Body of pancreas (tissue), 4 donors: ENCODE results near the gene SPINK1. TPM values are rescaled to one million over a fixed set of nuclear protein-coding genes. Genes with fewer than 3 reads are reported as not detected.
"Not testable (repeated sequence)": the region's sequence is repeated elsewhere in the genome, so short reads cannot be mapped to it uniquely, and the experiment has no call there.

Experiments
- ATAC-seq: fragments of 150-250 bp; one replicate; pipeline ENCODE4 v1.9.1; 2016
- DNase-seq, 4 donors: peaks; one replicate each; pipeline ENCODE4 v3.0.0-alpha.2; 2019
- H3K27ac ChIP-seq, 4 donors: fragments of 200-600 bp; sonication (generic); 1 replicate in 3 of 4; 2 replicates in 1 of 4; pipeline versions ENCODE4 v1.5.1 to v1.6.1; 2016 to 2019; ENCODE audit warnings: mild to moderate bottlenecking in 1 of 4, mixed read lengths in 1 of 4, moderate library complexity in 1 of 4
- H3K27me3 ChIP-seq, 2 donors: fragments of 200-600 bp; sonication (generic); one replicate each; pipeline ENCODE4 v1.6.0; 2016; ENCODE audit warnings: mild to moderate bottlenecking in 1 of 2
- H3K36me3 ChIP-seq, 2 donors: fragments of 200-600 bp; sonication (generic); replicated peaks in 1 of 2; 2 replicates each; pipeline ENCODE4 v1.5.1; 2016; ENCODE audit warnings: low read depth in 2 of 2; ENCODE audit not compliant: insufficient read depth in 1 of 2
- H3K4me1 ChIP-seq: fragments of 200-600 bp; sonication (generic); one replicate; pipeline ENCODE4 v1.6.0; 2016
- H3K4me3 ChIP-seq, 2 donors: fragments of 200-600 bp; sonication (generic); 1 replicate in 1 of 2; 2 replicates in 1 of 2; pipeline ENCODE4 v1.5.1; 2016 to 2019
- H3K9me3 ChIP-seq, 3 donors: fragments of 200-600 bp; sonication (generic); 1 replicate in 2 of 3; 2 replicates in 1 of 3; pipeline ENCODE4 v1.5.1; 2016
- CTCF ChIP-seq, 7 experiments: fragments of 450-650 bp in 4 of 7; fragments of 200-600 bp in 3 of 7; sonication (generic) in 3 of 7; IDR thresholded peaks; one replicate each; pipeline ENCODE4 v1.5.1; 2016 to 2019; ENCODE audit warnings: antibody characterized with exemption in 7 of 7
- POLR2A ChIP-seq, 3 donors: fragments of 450-650 bp; IDR thresholded peaks; one replicate each; pipeline ENCODE4 v1.6.1; 2016; ENCODE audit warnings: antibody characterized with exemption in 3 of 3, mild to moderate bottlenecking in 2 of 3
- WGBS, 2 donors: methylation state at CpG; one replicate each; pipeline ENCODE4 v1.1.5; 2017; 5-methylcytosine and 5-hydroxymethylcytosine counted together
- intact Hi-C: fragments of 100-400 bp; cut with DNase I; formaldehyde crosslinking; loops from one replicate; pipeline ENCODE4 v1.15.1; 2023
- total RNA-seq, 2 donors: library from RNA; depleted of rRNA; stranded (reverse); fragments of >200 nt; gene quantifications; one replicate each; pipeline ENCODE4 v1.1.0, GENCODE V29; 2016

The SPINK1 gene
- total RNA-seq, 2 donors from 2014 or later, result 3,901 to 5,969 TPM

DNA sequence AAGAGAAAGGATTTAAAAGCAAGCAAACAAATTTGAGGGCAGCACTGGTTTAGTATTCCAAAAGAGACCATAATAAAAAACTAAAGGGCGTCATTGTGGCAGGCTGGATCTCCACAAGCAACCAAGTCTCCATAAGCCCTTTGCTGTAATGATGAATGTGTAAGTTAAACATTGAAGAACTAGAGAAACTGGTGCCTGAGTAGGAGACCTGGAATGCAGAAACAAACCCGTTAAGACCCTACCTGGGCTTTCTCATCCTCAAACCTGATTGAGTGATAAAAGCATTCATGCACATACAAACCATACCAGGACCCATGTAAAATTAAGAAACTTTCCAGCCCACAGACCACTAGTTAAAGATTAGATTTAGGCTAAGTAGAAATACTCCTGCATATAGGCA is 45.2 kb upstream of the SPINK1 start:
- no peak overlapping the region for H3K4me3 ChIP-seq
- WGBS, 2 donors, result 37 to 56% methylated on average over 2 of the region's 2 CpGs
- ATAC-seq, result no peak
- no peaks in the 10 kb centered on the region for H3K9me3 ChIP-seq
- TF ChIP-seq POLR2A (IDR thresholded peaks at IDR 0.05), result no peak
- no peak for TF ChIP-seq CTCF (IDR thresholded peaks at IDR 0.05)
- no peaks in the 10 kb centered on the region for H3K36me3 ChIP-seq
- DNase-seq, result no peak
- no peaks in the 10 kb centered on the region for H3K4me1 ChIP-seq
- no peaks in the 10 kb centered on the region for H3K27me3 ChIP-seq
- H3K27ac ChIP-seq, result no peak overlapping the region
- intact Hi-C loops, result no loop called here

- no peaks in the 10 kb centered on the region for H3K9me3 ChIP-seq
- no peak for DNase-seq
- no peak overlapping the region for H3K27ac ChIP-seq
- H3K36me3 ChIP-seq, result no peaks in the 10 kb centered on the region
- intact Hi-C loops, result no loop called here
- H3K4me1 ChIP-seq, result no peaks in the 10 kb centered on the region
- no peaks in the 10 kb centered on the region for H3K27me3 ChIP-seq
- TF ChIP-seq CTCF (IDR thresholded peaks at IDR 0.05), result no peak
- TF ChIP-seq POLR2A (IDR thresholded peaks at IDR 0.05), result no peak
- ATAC-seq, result no peak
- no peak overlapping the region for H3K4me3 ChIP-seq
These were observed 44.7 kb upstream of the SPINK1 start for GRCh38 chr5:147876141-147876540.

DNA sequence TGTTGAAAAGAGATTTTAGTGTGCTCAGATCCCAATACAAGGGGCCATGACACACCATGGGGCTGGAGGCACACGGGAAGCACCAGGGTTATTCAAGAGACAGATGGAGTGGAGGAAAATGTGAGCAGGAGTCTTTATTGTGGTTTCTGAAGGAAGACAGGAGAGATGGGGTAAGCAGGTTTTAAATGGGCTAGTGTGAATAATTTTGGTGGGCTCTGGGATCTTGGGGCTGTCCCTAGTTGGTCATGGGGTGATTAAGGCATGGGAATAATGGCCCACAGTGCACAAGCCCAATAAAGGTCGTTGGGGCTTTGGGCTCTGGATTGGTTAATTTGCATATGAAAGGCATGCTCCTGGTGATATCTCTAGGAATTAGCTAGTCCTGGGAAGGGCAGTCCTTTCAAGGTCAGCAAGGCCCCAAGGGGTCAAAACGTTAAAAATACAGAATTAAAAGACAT is 43.5 kb upstream of the SPINK1 start:
- ATAC-seq, result no peak
- H3K36me3 ChIP-seq, result no peaks in the 10 kb centered on the region
- WGBS, 2 donors, result 35 to 36% methylated on average over 3 of the region's 3 CpGs
- no peak overlapping the region for H3K27ac ChIP-seq
- intact Hi-C loops, result no loop called here
- H3K27me3 ChIP-seq, result no peaks in the 10 kb centered on the region
- no peak overlapping the region for H3K4me3 ChIP-seq
- H3K4me1 ChIP-seq, result no peaks in the 10 kb centered on the region
- DNase-seq, result no peak
- H3K9me3 ChIP-seq, result no peaks in the 10 kb centered on the region
- no peak for TF ChIP-seq POLR2A (IDR thresholded peaks at IDR 0.05)
- TF ChIP-seq CTCF (IDR thresholded peaks at IDR 0.05), result no peak

DNA sequence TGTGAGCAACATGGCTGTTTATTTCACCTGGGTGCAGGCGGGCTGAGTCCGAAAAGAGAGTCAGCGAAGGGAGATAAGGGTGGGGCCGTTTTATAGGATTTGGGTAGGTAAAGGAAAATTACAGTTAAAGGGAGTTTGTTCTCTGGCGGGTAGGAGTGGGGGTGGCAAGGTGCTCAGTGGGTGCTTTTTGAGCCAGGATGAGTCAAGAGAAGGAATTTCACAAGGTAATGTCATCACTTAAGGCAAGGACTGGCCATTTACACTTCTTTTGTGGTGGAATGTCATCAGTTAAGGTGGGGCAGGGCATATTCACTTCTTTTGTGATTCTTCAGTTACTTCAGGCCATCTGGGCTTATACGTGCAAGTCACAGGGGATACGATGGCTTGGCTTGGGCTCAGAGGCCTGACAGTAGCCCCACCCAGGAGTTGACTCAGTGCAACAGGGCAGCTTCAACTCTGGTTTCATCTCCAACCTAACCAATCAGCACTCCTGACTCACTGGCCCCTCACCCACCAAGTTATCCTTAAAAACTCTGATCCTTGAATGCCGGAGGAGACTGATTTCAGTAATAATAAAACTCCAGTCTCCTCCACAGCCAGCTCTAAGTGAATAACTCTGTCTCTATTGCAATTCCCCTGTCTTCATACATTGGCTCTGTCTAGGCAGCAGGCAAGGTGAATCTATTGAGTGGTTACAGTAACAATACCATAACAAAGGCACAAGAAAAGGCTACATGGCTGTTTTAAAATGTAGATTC is 42.8 kb upstream of the SPINK1 start:
- intact Hi-C loops, ATAC-seq, H3K9me3 ChIP-seq, H3K4me1 ChIP-seq, H3K27ac ChIP-seq, H3K4me3 ChIP-seq, DNase-seq, H3K27me3 ChIP-seq, H3K36me3 ChIP-seq: not testable (repeated sequence)
- 89 to 95% methylated on average over 7 to 8 of the region's 8 CpGs for WGBS, 2 donors

- H3K27ac ChIP-seq, H3K9me3 ChIP-seq, intact Hi-C loops, H3K36me3 ChIP-seq, H3K4me1 ChIP-seq, H3K27me3 ChIP-seq, DNase-seq, H3K4me3 ChIP-seq, ATAC-seq: not testable (repeated sequence)
- WGBS, 2 donors, result 88 to 91% methylated on average over 16 of the region's 16 CpGs
These were observed 41.4 kb upstream of the SPINK1 start for GRCh38 chr5:147872744-147873435.

DNA sequence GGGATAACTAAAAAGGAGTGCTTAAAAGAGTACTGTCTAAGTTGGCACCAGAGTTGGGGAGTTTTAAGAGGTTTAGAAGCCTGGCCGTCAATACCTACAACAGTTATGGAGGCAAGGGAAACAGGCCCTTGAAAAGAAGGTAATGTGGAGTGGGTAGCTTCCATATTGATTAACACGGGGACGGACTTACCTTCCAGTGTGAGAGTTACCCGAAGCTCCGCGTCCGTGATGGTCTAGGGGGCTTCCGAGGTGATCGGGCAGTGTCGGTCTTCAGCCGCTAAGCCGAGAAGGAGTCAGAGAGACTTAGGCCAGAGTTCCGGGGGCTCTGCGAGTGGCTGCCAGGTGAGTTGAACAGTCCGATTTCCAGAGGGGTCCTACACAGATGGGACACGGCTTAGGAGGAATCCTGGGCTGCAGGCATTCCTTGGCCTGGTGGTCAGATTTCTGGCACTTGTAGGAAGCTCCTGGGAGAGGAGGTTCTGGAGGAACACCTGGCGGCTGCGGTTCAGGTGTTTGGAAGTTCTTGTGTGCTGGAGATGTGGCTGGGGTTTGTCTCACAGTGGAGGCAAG is 40.6 kb upstream of the SPINK1 start:
- intact Hi-C loops, H3K4me1 ChIP-seq, H3K4me3 ChIP-seq, H3K27me3 ChIP-seq, DNase-seq, H3K9me3 ChIP-seq, H3K36me3 ChIP-seq, H3K27ac ChIP-seq, ATAC-seq: not testable (repeated sequence)
- WGBS, 2 donors, result 93 to 94% methylated on average over 16 to 18 of the region's 18 CpGs

GRCh38 chr5:147869892-147870291 is 38.4 kb upstream of the SPINK1 start:
- WGBS, 2 donors, result 72 to 80% methylated on average over 6 of the region's 6 CpGs

More at GRCh38 chr5:147869892-147870291, 38.4 kb upstream of the SPINK1 start:
- H3K27me3 ChIP-seq, ATAC-seq, intact Hi-C loops, H3K36me3 ChIP-seq, H3K4me3 ChIP-seq, H3K27ac ChIP-seq, H3K4me1 ChIP-seq, H3K9me3 ChIP-seq, DNase-seq: not testable (repeated sequence)
